Memory B cell (primary cell): ENCODE measurements around the gene ENPP6.

Experiments
- ATAC-seq: fragments of 150-1000 bp; cut with Tn5 transposase; 2 replicates; pipeline ENCODE4 v1.10.0; 2021; ENCODE audit warnings: low read depth, mild to moderate bottlenecking, moderate library complexity
- DNase-seq, 2 donors: peaks; one replicate each; pipeline ENCODE4 v3.0.0; 2022; ENCODE audit warnings: low spot score in 2 of 2
- H3K27ac Mint-ChIP-seq: one replicate; pipeline ENCODE4 v1.8.0; 2022; ENCODE audit warnings: mild to moderate bottlenecking, moderate library complexity, mixed read lengths
- H3K27me3 Mint-ChIP-seq: one replicate; pipeline ENCODE4 v1.8.0; 2022; ENCODE audit warnings: mixed read lengths
- H3K36me3 Mint-ChIP-seq: one replicate; pipeline ENCODE4 v1.8.0; 2022; ENCODE audit warnings: mild to moderate bottlenecking, mixed read lengths
- H3K4me1 Mint-ChIP-seq: one replicate; pipeline ENCODE4 v1.8.0; 2022; ENCODE audit warnings: mixed read lengths
- H3K4me3 Mint-ChIP-seq: one replicate; pipeline ENCODE4 v1.8.0; 2022; ENCODE audit warnings: mild to moderate bottlenecking, moderate library complexity, mixed read lengths
- H3K9me3 Mint-ChIP-seq: one replicate; pipeline ENCODE4 v1.8.0; 2022; ENCODE audit warnings: mixed read lengths

ENPP6 gene

GRCh38 chr4:184251670-184251980 is 34.0 kb upstream of the ENPP6 start:
- Mint-ChIP-seq H3K4me3 (no peak overlapping the region), H3K36me3 (no peaks in the 10 kb centered on the region), H3K27me3 (peaks cover 2% of the 10 kb centered on the region), H3K27ac (no peak overlapping the region), H3K4me1 (peaks cover 4% of the 10 kb centered on the region), H3K9me3 (no peaks in the 10 kb centered on the region)
- no peak for ATAC-seq
- no peak for DNase-seq

DNA sequence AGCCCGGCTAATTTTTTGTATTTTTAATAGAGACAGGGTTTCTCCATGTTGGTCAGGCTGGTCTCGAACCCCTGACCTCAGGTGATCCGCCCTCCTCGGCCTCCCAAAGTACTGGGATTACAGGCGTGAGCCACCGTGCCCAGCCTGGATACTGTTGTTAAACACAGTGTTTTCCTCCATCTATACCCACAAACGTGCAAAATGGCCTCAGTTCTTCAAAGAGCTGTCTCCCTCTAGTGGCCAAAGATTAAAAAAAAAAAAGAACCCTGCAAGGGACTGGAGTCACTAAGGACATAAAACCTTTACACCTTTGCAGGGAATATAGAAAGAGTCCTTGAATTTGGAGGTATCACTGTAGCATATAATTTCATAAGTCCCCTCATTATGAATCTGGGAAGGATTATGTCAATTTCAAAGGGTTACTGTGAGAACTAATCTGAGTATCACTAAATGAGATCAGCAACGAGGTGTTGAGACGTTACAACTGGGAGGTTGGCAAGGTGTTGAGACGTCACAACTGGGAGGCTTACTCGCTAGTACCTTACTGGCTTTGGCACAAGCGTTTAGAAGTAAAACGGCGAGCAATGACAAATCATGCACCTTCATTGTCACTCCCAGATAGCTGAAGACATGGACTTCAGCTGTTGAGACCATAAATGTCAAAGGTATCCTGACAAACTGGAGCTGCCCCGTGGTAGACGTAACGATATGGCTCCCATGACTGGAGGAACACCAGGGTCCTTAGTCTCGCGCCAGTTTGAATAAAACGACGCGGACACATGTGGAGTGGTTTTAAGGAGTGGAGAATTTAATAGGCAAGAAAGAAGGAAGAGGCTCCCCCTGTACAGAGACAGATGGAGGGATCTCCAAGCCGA is 33.4 kb upstream of the ENPP6 start:
- peak in 1 of 2 donors; percentile 52 for DNase-seq
- Mint-ChIP-seq H3K27ac (no peak overlapping the region), H3K4me1 (peaks cover 4% of the 10 kb centered on the region), H3K4me3 (no peak overlapping the region), H3K27me3 (peaks cover 2% of the 10 kb centered on the region), H3K36me3 (no peaks in the 10 kb centered on the region), H3K9me3 (no peaks in the 10 kb centered on the region)
- peak; percentile 78 for ATAC-seq

GRCh38 chr4:184248216-184248615 is 30.5 kb upstream of the ENPP6 start:
- H3K4me1 Mint-ChIP-seq = peaks cover 4% of the 10 kb centered on the region
- H3K4me3 Mint-ChIP-seq = no peak overlapping the region
- H3K9me3 Mint-ChIP-seq = no peaks in the 10 kb centered on the region
- peaks cover 2% of the 10 kb centered on the region for H3K36me3 Mint-ChIP-seq
- no peak for DNase-seq
- ATAC-seq = no peak
- peaks cover 7% of the 10 kb centered on the region for H3K27me3 Mint-ChIP-seq
- no peak overlapping the region for H3K27ac Mint-ChIP-seq

- Mint-ChIP-seq H3K36me3 (peaks cover 2% of the 10 kb centered on the region), H3K27ac (no peak overlapping the region), H3K4me1 (peaks cover 4% of the 10 kb centered on the region), H3K9me3 (no peaks in the 10 kb centered on the region), H3K4me3 (no peak overlapping the region), H3K27me3 (peaks cover 7% of the 10 kb centered on the region)
- no peak for DNase-seq
- ATAC-seq = no peak
Observed at GRCh38 chr4:184247421-184247820, 29.7 kb upstream of the ENPP6 start.

DNA sequence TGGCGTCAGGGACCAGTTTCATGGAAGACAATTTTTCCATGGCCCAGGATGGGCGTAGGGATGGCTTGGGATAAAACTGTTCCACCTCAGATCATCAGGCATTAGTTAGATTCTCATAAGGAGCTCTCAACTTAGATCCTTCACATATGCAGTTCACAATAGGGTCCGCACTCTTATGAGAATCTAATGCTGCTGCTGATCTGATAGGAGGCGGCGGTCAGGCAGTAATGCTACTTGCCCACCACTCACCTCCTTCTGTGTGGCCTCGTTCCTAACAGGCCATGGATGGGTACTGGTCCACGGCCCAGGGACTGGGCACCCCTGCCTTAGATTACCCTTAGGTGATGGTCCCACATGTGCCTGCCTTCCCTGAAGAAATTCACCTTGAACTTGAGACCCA is 28.8 kb upstream of the ENPP6 start:
- Mint-ChIP-seq H3K27me3 (peaks cover 7% of the 10 kb centered on the region), H3K4me3 (no peak overlapping the region), H3K36me3 (peaks cover 2% of the 10 kb centered on the region), H3K4me1 (peaks cover 4% of the 10 kb centered on the region), H3K27ac (no peak overlapping the region), H3K9me3 (no peaks in the 10 kb centered on the region)
- DNase-seq (no peak), ATAC-seq (no peak)

- Mint-ChIP-seq H3K4me3 (no peak overlapping the region), H3K27ac (no peak overlapping the region), H3K4me1 (no peaks in the 10 kb centered on the region), H3K9me3 (no peaks in the 10 kb centered on the region), H3K27me3 (peaks cover 12% of the 10 kb centered on the region), H3K36me3 (no peaks in the 10 kb centered on the region)
- ATAC-seq (no peak), DNase-seq (no peak)
Observed at GRCh38 chr4:184238072-184238745, 20.5 kb upstream of the ENPP6 start.

DNA sequence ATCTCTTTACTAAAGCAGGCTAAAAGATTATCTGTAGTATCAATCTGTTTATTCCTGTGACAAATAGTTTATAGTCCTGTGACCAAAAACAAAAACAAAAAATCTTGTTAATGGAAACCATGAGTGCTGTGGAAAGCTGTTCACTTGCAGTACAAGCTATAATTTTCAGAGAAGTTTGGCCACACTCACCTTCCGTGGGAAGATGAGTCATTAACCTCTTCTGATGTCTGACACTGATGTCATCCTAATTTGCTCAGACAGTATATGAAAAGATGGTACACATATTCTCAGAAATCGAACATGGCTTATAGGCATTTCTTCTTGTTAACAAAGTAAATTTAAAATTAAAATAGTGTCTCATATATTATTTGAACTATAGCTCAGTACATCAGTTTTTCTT is 19.9 kb upstream of the ENPP6 start:
- no peak overlapping the region for H3K27ac Mint-ChIP-seq
- no peaks in the 10 kb centered on the region for H3K4me1 Mint-ChIP-seq
- no peak for DNase-seq
- H3K9me3 Mint-ChIP-seq = no peaks in the 10 kb centered on the region
- no peaks in the 10 kb centered on the region for H3K36me3 Mint-ChIP-seq
- no peak overlapping the region for H3K4me3 Mint-ChIP-seq
- peaks cover 12% of the 10 kb centered on the region for H3K27me3 Mint-ChIP-seq
- ATAC-seq = no peak

GRCh38 chr4:184235526-184235925 is 17.9 kb upstream of the ENPP6 start:
- no peak for ATAC-seq
- Mint-ChIP-seq H3K36me3 (no peaks in the 10 kb centered on the region), H3K9me3 (no peaks in the 10 kb centered on the region), H3K4me1 (no peaks in the 10 kb centered on the region), H3K27ac (no peak overlapping the region), H3K27me3 (peaks cover 12% of the 10 kb centered on the region), H3K4me3 (no peak overlapping the region)
- DNase-seq = no peak

DNA sequence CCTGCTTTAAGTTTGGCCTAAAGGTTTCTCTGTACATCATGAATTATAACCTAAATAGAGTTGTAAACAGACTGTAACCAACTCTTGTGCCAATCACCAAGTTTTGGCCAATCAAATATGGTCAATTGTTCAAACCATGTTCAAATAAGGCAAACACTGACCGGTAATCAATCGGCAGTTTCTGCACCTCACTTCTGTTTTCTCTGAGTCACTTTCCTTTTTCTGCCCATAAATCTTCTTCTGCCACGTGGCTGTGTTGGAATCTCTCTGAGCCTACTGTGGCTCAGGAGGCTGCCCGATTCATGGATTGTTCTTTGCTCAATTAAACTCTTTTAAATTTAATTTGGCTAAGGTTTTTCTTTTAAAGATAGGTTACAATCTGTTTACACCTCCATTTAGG is 16.5 kb upstream of the ENPP6 start:
- no peaks in the 10 kb centered on the region for H3K9me3 Mint-ChIP-seq
- H3K36me3 Mint-ChIP-seq = no peaks in the 10 kb centered on the region
- H3K4me3 Mint-ChIP-seq = no peak overlapping the region
- peaks cover 13% of the 10 kb centered on the region for H3K27me3 Mint-ChIP-seq
- H3K4me1 Mint-ChIP-seq = peaks cover 8% of the 10 kb centered on the region
- DNase-seq (no peak), ATAC-seq (no peak)
- H3K27ac Mint-ChIP-seq = no peak overlapping the region

DNA sequence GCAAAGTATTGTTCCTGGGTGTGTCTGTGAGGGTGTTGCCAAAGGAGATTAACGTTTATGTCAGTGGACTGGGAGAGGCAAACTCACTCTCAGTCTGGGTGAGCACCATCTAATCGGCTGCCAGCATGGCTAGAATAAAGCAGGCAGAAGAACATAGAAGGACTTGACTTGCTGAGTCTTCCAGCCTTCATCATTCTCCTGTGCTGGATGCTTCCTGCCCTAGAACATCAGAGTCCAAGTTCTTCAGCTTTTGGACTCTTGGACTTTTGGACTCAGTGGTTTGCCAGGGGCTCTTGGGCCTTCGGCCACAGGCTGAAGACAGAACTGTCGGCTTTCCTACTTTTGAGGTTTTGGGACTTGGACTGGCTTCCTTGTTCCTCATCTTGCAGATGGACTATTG is 15.3 kb upstream of the ENPP6 start:
- no peak overlapping the region for H3K27ac Mint-ChIP-seq
- no peaks in the 10 kb centered on the region for H3K36me3 Mint-ChIP-seq
- H3K4me3 Mint-ChIP-seq = no peak overlapping the region
- no peak for ATAC-seq
- H3K9me3 Mint-ChIP-seq = no peaks in the 10 kb centered on the region
- H3K27me3 Mint-ChIP-seq = peaks cover 19% of the 10 kb centered on the region
- peaks cover 8% of the 10 kb centered on the region for H3K4me1 Mint-ChIP-seq
- no peak for DNase-seq

DNA sequence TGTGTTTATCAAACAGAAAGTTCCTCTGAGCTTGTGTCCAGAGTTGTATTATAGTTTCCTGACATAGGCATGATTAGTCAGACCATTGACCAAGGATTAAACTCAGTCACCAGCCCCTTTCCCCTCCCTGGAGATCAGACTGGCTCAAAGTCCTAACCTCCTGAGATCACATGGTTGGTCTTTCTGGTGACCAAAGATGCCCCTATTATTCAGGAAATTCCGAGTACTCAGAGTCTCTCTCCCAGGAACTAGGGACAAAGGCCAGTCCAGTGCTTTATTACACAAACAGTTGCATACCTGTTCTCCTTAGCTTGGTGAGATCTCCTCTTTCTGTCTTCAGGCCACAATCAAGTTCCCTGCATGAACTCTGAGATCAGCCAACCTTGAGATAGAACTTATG is 14.5 kb upstream of the ENPP6 start:
- Mint-ChIP-seq H3K9me3 (no peaks in the 10 kb centered on the region), H3K27ac (no peak overlapping the region), H3K36me3 (no peaks in the 10 kb centered on the region), H3K4me3 (no peak overlapping the region), H3K27me3 (peaks cover 21% of the 10 kb centered on the region), H3K4me1 (peaks cover 8% of the 10 kb centered on the region)
- ATAC-seq = no peak
- DNase-seq = no peak

GRCh38 chr4:184231573-184231972 is 13.9 kb upstream of the ENPP6 start:
- Mint-ChIP-seq H3K9me3 (no peaks in the 10 kb centered on the region), H3K27me3 (peaks cover 24% of the 10 kb centered on the region), H3K4me3 (no peak overlapping the region), H3K36me3 (no peaks in the 10 kb centered on the region), H3K4me1 (peaks cover 8% of the 10 kb centered on the region), H3K27ac (no peak overlapping the region)
- ATAC-seq (no peak), DNase-seq (no peak)

- peaks cover 2% of the 10 kb centered on the region for H3K9me3 Mint-ChIP-seq
- peaks cover 17% of the 10 kb centered on the region for H3K27me3 Mint-ChIP-seq
Observed at GRCh38 chr4:184228056-184228705, 10.5 kb upstream of the ENPP6 start.

GRCh38 chr4:184216515-184216914 is 1.2 kb downstream of the ENPP6 start:
- Mint-ChIP-seq H3K9me3 (peaks cover 2% of the 10 kb centered on the region), H3K36me3 (peaks cover 2% of the 10 kb centered on the region), H3K4me3 (no peak overlapping the region), H3K4me1 (no peaks in the 10 kb centered on the region), H3K27me3 (peaks cover 9% of the 10 kb centered on the region), H3K27ac (no peak overlapping the region)
- DNase-seq (no peak), ATAC-seq (no peak)

More at GRCh38 chr4:184228056-184228705, 10.5 kb upstream of the ENPP6 start:
- Mint-ChIP-seq H3K27ac (no peak overlapping the region), H3K36me3 (no peaks in the 10 kb centered on the region), H3K4me3 (no peak overlapping the region), H3K4me1 (peaks cover 8% of the 10 kb centered on the region)
- DNase-seq = no peak
- ATAC-seq = no peak
